HG03457 (cell line): ENCODE measurements around the gene ZNF644.
"Not testable (repeated sequence)": the region's sequence is repeated elsewhere in the genome, so short reads cannot be mapped to it uniquely, and the experiment has no call there.

Experiments used
- ATAC-seq: cut with Tn5 transposase; IDR thresholded peaks from one replicate; pipeline ENCODE4 v1.9.1; 2021; ENCODE audit warnings: moderate number of reproducible peaks; ENCODE audit not compliant: unreplicated experiment

Gene ZNF644

DNA sequence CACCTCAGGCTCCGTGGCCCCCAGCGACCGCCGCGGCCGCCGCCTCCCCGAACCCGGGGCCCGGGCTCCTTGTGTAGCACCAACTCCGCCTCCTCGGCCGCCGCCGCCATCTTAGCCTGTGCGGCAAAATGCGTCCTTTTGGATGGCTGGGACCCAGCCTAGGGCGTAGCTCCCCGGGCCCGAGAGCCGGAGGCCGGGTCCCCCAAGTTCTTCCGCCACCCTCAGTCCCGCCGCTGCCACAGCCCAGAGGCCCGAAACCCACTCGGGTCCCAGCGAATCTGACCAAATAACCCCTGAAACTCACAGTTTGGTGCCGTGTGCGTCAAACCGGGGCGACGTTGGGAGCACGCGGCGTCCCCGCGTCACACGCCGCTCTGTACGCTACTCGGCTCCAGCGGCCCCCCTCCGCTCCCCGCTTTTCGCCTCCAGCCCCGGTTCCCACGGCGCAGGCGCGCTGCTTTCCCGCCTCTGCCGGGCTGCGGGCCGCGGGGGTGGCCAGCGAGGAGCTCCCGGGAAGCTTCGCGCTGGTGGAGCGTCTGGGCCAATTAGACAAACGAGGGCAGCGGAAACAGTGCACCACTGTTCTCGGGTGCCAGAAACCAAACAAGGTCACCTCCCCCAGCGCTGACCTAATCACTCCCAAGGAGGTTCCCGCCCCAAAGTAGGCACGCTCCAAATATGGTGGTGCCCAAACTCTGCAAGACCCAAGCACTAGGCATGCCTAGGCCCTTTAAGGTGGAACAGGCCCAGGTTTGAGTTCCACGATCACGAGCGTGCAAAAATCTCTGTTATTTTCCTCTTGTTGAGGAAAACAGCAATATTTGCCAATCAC, at the start of gene ZNF644:
Gene ZNF644 (minus strand): TSS at position 350 of the 832 bp plus-strand sequence. CDS start 39,682 bp downstream, outside the sequence.
- peak; percentile 74 for ATAC-seq

GRCh38 chr1:91070298-91070697, 48.5 kb upstream of the ZNF644 start:
- ATAC-seq = no peak

DNA sequence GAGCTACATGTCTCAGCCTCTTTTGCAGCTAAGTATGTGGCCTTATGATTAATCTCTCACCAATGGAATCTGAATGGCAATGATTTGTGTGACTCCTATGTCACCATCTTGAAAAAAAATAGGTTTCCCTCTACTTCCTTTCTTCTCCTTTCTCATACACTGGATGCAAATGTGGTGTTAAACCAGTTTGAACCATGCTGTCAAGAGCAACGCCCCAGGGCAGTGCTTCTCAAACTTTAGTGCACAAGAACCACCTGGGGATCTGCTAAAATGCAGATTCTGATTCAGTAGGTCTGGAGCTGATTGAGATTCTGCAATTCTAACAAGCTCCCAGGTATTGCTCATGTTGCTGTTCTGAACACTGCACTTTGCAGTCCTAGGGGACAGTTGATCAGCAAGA, 44.7 kb upstream of the ZNF644 start:
- ATAC-seq = no peak

DNA sequence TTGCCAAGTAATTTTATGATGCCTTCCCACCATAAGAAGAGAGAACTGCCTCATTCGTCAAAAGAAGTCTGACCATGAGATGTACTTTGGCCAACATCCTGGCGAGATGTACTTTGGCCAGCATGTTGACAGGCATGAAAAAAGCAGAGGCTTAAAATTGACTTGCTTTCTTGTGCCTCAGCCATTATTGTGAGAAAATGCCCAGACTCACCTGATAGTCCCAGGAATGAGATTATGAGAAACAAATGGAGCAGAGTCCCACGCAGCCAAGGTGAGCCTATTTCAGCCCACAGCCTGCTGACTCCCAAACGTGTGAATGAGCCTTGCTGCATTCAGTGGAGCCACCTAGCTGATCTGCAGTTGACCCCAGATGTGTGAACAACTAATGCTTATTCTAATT, 43.5 kb upstream of the ZNF644 start:
- ATAC-seq = no peak

DNA sequence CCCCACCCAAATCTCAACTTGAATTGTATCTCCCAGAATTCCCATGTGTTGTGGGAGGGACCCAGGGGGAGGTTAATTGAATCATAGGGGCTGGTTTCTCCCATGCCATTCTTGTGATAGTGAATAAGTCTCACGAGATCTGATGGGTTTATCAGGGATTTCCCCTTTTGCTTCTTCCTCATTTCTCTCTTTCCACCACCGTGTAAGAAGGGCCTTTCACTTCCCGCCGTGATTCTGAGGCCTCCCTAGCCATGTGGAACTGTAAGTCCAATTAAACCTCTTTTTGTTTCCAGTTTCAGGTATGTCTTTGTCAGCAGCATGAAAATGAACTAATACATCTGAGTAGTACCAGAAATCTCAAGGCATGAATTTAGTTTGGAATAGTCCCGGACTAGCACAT, 41.6 kb upstream of the ZNF644 start:
- not testable (repeated sequence) for ATAC-seq

GRCh38 chr1:91059157-91059556, 37.3 kb upstream of the ZNF644 start:
- ATAC-seq = no peak

DNA sequence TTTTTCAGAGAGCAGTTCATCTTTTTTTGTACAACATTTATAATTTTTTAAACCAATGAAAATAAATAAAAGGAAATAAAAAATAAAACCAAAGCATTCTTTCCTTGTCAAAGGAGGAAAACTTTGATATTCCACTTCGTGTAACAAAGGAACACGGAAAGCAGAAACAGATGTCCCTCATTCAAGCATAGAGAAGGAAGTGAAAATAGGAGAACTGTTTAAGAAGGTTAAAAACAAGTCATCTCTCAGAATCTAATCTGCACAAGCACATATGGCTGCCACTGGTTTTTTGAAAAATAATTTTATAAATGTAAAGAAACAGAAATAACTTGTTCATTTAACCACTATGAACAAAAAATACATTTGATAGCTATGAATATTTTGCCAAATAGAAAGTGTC, 35.9 kb upstream of the ZNF644 start:
- ATAC-seq = no peak

GRCh38 chr1:91054780-91055481, 33.1 kb upstream of the ZNF644 start:
- peak; percentile 83 for ATAC-seq

- no peak for ATAC-seq
Measured at GRCh38 chr1:91053630-91054029, 31.8 kb upstream of the ZNF644 start.

- ATAC-seq = not testable (repeated sequence)
Measured at GRCh38 chr1:91049551-91049950, 27.7 kb upstream of the ZNF644 start.

GRCh38 chr1:91046766-91047165, 24.9 kb upstream of the ZNF644 start:
- ATAC-seq = no peak

GRCh38 chr1:91045284-91045683, 23.4 kb upstream of the ZNF644 start:
- no peak for ATAC-seq

DNA sequence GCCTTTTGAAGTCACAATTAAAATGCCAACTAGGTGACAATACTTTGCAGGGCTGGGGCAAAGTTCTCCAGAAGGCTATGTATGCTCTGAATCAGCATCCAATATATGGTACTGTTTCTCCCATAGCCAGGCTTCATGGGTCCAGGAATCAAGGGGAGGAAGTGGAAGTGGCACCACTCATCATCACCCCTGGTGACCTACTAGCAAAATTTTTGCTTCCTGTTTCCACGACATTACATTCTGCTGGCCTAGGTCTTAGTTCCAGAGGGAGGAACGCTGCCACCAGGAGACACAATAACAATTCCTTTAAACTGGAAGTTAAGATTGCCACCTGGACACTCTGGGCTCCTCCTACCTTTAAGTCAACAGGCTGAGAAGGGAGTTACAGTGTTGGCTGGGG, 22.9 kb upstream of the ZNF644 start:
- not testable (repeated sequence) for ATAC-seq

GRCh38 chr1:91042372-91042771, 20.5 kb upstream of the ZNF644 start:
- ATAC-seq = not testable (repeated sequence)

- ATAC-seq = no peak
Measured at GRCh38 chr1:91038582-91038981, 16.7 kb upstream of the ZNF644 start.

- no peak for ATAC-seq
Measured at GRCh38 chr1:91036894-91037829, 15.3 kb upstream of the ZNF644 start.

DNA sequence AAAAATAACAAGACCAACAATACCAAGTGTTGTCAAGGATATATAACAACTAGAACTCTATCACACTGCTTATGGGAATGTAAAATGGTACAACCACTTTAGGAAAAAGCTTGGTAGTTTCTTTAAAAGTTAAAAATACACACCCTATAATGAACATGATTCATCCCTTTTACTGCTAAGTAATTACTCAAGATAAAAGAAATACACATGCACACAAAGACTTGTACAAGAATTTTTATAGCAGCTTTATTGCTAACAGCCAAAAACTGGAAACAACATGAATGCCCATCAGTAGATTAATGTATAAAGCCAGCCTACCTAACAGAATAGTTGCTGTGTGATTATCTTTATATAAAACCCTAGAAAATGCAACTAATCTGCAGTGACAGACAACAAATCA, 10.5 kb upstream of the ZNF644 start:
- ATAC-seq = no peak

- no peak for ATAC-seq
Measured at GRCh38 chr1:91031081-91031480, 9.2 kb upstream of the ZNF644 start.

DNA sequence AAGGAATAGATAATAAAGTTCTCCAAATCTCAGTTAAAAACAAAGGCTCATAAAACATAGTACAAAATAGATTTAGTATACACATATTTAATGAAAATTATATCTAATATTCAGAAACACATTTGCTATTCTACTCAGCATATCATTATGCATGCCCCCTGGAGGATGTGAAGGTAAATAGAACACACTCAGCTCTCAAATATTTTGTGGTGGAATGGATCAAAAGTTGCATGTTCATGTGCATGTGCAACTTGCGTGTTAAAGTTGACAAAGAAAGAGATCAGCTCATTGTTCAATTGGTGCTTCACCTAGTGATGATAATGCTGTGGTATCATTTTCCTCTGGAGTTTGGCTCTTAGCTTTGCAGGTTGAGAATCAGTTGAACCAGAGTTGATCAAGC, 4.9 kb upstream of the ZNF644 start:
- ATAC-seq = no peak

- no peak for ATAC-seq
Measured at GRCh38 chr1:91026320-91026719, 4.5 kb upstream of the ZNF644 start.

GRCh38 chr1:91024481-91025119, 2.8 kb upstream of the ZNF644 start:
- ATAC-seq = no peak
